Measurements from ENCODE around the gene ELSPBP1. TPM values are rescaled to one million over a fixed set of nuclear protein-coding genes. Genes with fewer than 3 reads are reported as not detected.

The ELSPBP1 gene
- total and polyA plus RNA-seq, 4 donors: not detected

GRCh38 chr19:48029431-48029830 lies 35.0 kb downstream of the ELSPBP1 start (continued):
- no peak for TF ChIP-seq EGR1 (IDR thresholded peaks at IDR 0.05; ENCODE audit: low read depth in 2 of 2)
- no peak for TF ChIP-seq ATF3 (IDR thresholded peaks at IDR 0.05)
- TF ChIP-seq, protein P1, sequence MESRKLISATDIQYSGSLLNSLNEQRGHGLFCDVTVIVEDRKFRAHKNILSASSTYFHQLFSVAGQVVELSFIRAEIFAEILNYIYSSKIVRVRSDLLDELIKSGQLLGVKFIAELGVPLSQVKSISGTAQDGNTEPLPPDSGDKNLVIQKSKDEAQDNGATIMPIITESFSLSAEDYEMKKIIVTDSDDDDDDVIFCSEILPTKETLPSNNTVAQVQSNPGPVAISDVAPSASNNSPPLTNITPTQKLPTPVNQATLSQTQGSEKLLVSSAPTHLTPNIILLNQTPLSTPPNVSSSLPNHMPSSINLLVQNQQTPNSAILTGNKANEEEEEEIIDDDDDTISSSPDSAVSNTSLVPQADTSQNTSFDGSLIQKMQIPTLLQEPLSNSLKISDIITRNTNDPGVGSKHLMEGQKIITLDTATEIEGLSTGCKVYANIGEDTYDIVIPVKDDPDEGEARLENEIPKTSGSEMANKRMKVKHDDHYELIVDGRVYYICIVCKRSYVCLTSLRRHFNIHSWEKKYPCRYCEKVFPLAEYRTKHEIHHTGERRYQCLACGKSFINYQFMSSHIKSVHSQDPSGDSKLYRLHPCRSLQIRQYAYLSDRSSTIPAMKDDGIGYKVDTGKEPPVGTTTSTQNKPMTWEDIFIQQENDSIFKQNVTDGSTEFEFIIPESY (IDR thresholded peaks at IDR 0.05): no peak

- TF ChIP-seq JUND (IDR thresholded peaks at IDR 0.05) (no peak), FOXA2 (IDR thresholded peaks at IDR 0.05) (no peak), SP1 (IDR thresholded peaks at IDR 0.05) (no peak), RXRA (IDR thresholded peaks at IDR 0.05) (no peak), RAD21 (IDR thresholded peaks at IDR 0.05) (no peak), HNF4G (IDR thresholded peaks at IDR 0.05) (no peak), ATF3 (IDR thresholded peaks at IDR 0.05) (no peak), MAX (IDR thresholded peaks at IDR 0.05) (no peak), CTCF (IDR thresholded peaks at IDR 0.05; ENCODE audit: low read depth, low read length, missing input control) (no peak), FOXA1 (IDR thresholded peaks at IDR 0.05) (no peak), NR2F2 (IDR thresholded peaks at IDR 0.05) (no peak), GABPA (IDR thresholded peaks at IDR 0.05 in 1 of 2, conservative IDR thresholded peaks at IDR 0.05 in 1 of 2) (no peak), HNF4A (conservative IDR thresholded peaks at IDR 0.05) (no peak), YY1 (IDR thresholded peaks at IDR 0.05) (no peak), TAF1 (conservative IDR thresholded peaks at IDR 0.05) (no peak), EGR1 (IDR thresholded peaks at IDR 0.05; ENCODE audit: low read depth in 2 of 2) (no peak)
- TF ChIP-seq, protein P2, sequence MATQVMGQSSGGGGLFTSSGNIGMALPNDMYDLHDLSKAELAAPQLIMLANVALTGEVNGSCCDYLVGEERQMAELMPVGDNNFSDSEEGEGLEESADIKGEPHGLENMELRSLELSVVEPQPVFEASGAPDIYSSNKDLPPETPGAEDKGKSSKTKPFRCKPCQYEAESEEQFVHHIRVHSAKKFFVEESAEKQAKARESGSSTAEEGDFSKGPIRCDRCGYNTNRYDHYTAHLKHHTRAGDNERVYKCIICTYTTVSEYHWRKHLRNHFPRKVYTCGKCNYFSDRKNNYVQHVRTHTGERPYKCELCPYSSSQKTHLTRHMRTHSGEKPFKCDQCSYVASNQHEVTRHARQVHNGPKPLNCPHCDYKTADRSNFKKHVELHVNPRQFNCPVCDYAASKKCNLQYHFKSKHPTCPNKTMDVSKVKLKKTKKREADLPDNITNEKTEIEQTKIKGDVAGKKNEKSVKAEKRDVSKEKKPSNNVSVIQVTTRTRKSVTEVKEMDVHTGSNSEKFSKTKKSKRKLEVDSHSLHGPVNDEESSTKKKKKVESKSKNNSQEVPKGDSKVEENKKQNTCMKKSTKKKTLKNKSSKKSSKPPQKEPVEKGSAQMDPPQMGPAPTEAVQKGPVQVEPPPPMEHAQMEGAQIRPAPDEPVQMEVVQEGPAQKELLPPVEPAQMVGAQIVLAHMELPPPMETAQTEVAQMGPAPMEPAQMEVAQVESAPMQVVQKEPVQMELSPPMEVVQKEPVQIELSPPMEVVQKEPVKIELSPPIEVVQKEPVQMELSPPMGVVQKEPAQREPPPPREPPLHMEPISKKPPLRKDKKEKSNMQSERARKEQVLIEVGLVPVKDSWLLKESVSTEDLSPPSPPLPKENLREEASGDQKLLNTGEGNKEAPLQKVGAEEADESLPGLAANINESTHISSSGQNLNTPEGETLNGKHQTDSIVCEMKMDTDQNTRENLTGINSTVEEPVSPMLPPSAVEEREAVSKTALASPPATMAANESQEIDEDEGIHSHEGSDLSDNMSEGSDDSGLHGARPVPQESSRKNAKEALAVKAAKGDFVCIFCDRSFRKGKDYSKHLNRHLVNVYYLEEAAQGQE (IDR thresholded peaks at IDR 0.05): no peak
- TF ChIP-seq, protein P1 (IDR thresholded peaks at IDR 0.05): no peak
- Histone ChIP-seq H3K9ac (ENCODE audit: low read depth in 1 of 2, low read length in 2 of 2) (no peak overlapping the region), H3K27ac (ENCODE audit: low read depth in 1 of 2, low read length in 2 of 2) (no peak overlapping the region), H3K27me3 (ENCODE audit: control insufficient read depth in 4 of 4, insufficient read depth in 4 of 4, low read length in 3 of 4) (peaks cover 0 to 12% (median 1%) of the 10 kb centered on the region in 4 donors), H3K9me3 (ENCODE audit: control insufficient read depth in 4 of 4, low read length in 3 of 4) (no peaks in the 10 kb centered on the region), H3K4me1 (ENCODE audit: control insufficient read depth in 4 of 4, insufficient read depth in 4 of 4, low read length in 3 of 4) (no peaks in the 10 kb centered on the region), H3K36me3 (ENCODE audit: control insufficient read depth in 4 of 4, insufficient read depth in 3 of 4, low read depth in 1 of 4, low read length in 3 of 4) (no peaks in the 10 kb centered on the region), H3K4me3 (ENCODE audit: low read depth in 1 of 3, low read length in 3 of 3) (no peak overlapping the region)
- no peak for DNase-seq (ENCODE audit: low spot score)
- 63% methylated on average over 10 of the region's 10 CpGs for WGBS
Observed at GRCh38 chr19:48030073-48030472, 35.6 kb downstream of the ELSPBP1 start.
